Kidney (tissue), 14 donors: ENCODE results near the gene TEK. TPM values are rescaled to one million over a fixed set of nuclear protein-coding genes. Genes with fewer than 3 reads are reported as not detected.

Experiments
- DNase-seq, 5 donors: peaks; one replicate each; pipeline ENCODE4 v3.0.0-alpha.2; 2013 to 2020
- FAIRE-seq: peaks from 2 replicates; lab custom pipeline; 2012; peaks lifted over from hg19 to GRCh38; lab: Jason Lieb, UNC
- H3K27ac ChIP-seq, 2 donors: one replicate each; pipeline ENCODE4 v1.7.0; 2013; ENCODE audit warnings: low read depth in 2 of 2, low read length in 2 of 2, inconsistent platforms in 1 of 2
- H3K27me3 ChIP-seq: one replicate; pipeline ENCODE4 v1.7.1; 2013; ENCODE audit warnings: low read length, inconsistent platforms; ENCODE audit not compliant: control insufficient read depth, insufficient read depth
- H3K36me3 ChIP-seq, 3 donors: one replicate each; pipeline versions ENCODE4 v1.7.0 to v1.7.1; 2013; ENCODE audit warnings: low read length in 3 of 3, control low read depth in 1 of 3, inconsistent platforms in 1 of 3; ENCODE audit not compliant: insufficient read depth in 3 of 3, control insufficient read depth in 2 of 3
- H3K4me1 ChIP-seq, 3 donors: one replicate each; pipeline versions ENCODE4 v1.7.0 to v1.7.1; 2013; ENCODE audit warnings: low read length in 3 of 3, inconsistent platforms in 1 of 3, low read depth in 1 of 3; ENCODE audit not compliant: control insufficient read depth in 2 of 3, insufficient read depth in 2 of 3
- H3K4me3 ChIP-seq, 3 donors: one replicate each; pipeline versions ENCODE4 v1.7.0 to v1.8.1; 2013; ENCODE audit warnings: low read length in 3 of 3, control low read depth in 1 of 3, inconsistent platforms in 1 of 3
- H3K9ac ChIP-seq, 3 donors: one replicate each; pipeline versions ENCODE4 v1.7.0 to v1.7.1; 2013; ENCODE audit warnings: low read length in 3 of 3, control low read depth in 1 of 3, inconsistent platforms in 1 of 3
- H3K9me3 ChIP-seq, 3 donors: one replicate each; pipeline versions ENCODE4 v1.7.0 to v1.7.1; 2013; ENCODE audit warnings: low read length in 3 of 3, control low read depth in 1 of 3, inconsistent platforms in 1 of 3; ENCODE audit not compliant: control insufficient read depth in 2 of 3, insufficient read depth in 1 of 3
- intact Hi-C: fragments of 100-400 bp; cut with DNase I; formaldehyde crosslinking; loops from one replicate; pipeline ENCODE4 v1.11.1; 2022
- polyA plus RNA-seq: library from polyadenylated mRNA; stranded (reverse); fragments of 350-450 nt; fragmentation: Illumina TruSeq; extraction: RNeasy Lipid Tissue Mini Kit (QIAGEN cat#74804); gene quantifications from one replicate; pipeline ENCODE4 v1.2.3, GENCODE V29; 2014; ENCODE audit warnings: low read depth, low replicate concordance; ENCODE audit not compliant: insufficient read depth
- total RNA-seq: library from RNA; stranded (reverse); fragmentation: NEBNext Ultra II Directional; extraction: Animal tissue kit (Norgen Biotek cat#: 25700); gene quantifications from one replicate; pipeline ENCODE4 v1.2.1, GENCODE V29; 2021
- TF ChIP-seq, protein P1 (sequence below): IDR thresholded peaks from 3 replicates; pipeline ENCODE4 v1.5.1; 2012; ENCODE audit warnings: mild to moderate bottlenecking, moderate library complexity, borderline replicate concordance; ENCODE audit not compliant: insufficient read depth; ENCODE audit errors: extremely low read depth
- donor health status: control.
- donor health status: control.
- donor health status: control.
- donor health status: control.
- donor health status: control.
- donor health status: DM: yes; HTN: yes; CAD: no.
- donor health status: Normal renal cell carcinoma (clear cell type).

The TEK gene
- total and polyA plus RNA-seq, 2 donors from 2014 or later = 16.1 to 32.6 TPM

DNA sequence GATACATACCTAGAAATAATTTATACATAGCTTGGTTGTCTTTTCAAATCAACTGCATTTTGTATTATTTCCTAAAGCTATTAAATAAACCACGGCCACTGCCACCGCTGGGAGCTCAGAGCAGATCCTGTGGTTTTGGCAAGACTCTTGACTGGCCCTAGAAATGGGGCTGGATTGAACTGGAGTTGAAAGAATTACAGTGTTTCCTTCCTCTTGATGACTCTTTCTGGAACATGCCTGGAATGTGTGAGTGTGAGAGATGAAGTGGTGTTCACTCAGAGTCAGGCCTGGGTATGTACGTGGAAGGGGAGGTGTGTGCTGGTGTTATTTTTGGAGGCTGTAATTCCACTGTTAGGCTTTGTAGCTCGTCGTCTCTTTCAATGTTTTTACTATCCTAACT is 45.9 kb downstream of the TEK start:
- peaks cover 0 to 9% (median 0%) of the 10 kb centered on the region in 3 donors for H3K4me1 ChIP-seq
- H3K4me3 ChIP-seq = no peak overlapping the region
- no peaks in the 10 kb centered on the region for H3K36me3 ChIP-seq
- H3K27ac ChIP-seq = no peak overlapping the region
- no peaks in the 10 kb centered on the region for H3K9me3 ChIP-seq
- H3K27me3 ChIP-seq = no peaks in the 10 kb centered on the region
- TF ChIP-seq, protein P1, sequence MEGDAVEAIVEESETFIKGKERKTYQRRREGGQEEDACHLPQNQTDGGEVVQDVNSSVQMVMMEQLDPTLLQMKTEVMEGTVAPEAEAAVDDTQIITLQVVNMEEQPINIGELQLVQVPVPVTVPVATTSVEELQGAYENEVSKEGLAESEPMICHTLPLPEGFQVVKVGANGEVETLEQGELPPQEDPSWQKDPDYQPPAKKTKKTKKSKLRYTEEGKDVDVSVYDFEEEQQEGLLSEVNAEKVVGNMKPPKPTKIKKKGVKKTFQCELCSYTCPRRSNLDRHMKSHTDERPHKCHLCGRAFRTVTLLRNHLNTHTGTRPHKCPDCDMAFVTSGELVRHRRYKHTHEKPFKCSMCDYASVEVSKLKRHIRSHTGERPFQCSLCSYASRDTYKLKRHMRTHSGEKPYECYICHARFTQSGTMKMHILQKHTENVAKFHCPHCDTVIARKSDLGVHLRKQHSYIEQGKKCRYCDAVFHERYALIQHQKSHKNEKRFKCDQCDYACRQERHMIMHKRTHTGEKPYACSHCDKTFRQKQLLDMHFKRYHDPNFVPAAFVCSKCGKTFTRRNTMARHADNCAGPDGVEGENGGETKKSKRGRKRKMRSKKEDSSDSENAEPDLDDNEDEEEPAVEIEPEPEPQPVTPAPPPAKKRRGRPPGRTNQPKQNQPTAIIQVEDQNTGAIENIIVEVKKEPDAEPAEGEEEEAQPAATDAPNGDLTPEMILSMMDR = no peak
- peak in 1 of 5 donors; percentile 50 for DNase-seq
- intact Hi-C loops = no loop called here
- no peak overlapping the region for H3K9ac ChIP-seq
- FAIRE-seq = no peak

DNA sequence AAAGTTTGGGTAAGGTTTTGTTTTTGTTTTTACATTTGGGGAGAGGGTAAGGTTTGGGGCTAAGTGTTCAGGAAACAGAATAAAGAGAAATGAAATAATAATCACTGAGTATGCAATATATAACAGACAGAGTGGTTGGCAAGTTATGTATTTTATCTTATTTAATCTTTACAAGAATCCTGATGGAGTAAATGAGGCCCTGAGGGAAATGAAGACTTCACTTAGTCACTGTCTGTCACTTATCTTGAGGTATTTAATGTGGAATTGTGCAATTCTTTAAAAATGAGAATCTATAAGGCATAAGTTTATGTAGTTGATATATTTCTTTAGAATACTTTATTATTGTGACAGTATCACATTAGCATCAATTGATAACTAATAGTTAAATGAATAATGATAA is 48.1 kb downstream of the TEK start:
- no peaks in the 10 kb centered on the region for H3K27me3 ChIP-seq
- no peak overlapping the region for H3K4me3 ChIP-seq
- H3K9ac ChIP-seq = no peak overlapping the region
- TF ChIP-seq, protein P1 = no peak
- H3K9me3 ChIP-seq = no peaks in the 10 kb centered on the region
- peaks cover 0 to 4% (median 0%) of the 10 kb centered on the region in 3 donors for H3K4me1 ChIP-seq
- no peaks in the 10 kb centered on the region for H3K36me3 ChIP-seq
- no peak overlapping the region for H3K27ac ChIP-seq
- intact Hi-C loops = no loop called here
- no peak for FAIRE-seq
- no peak for DNase-seq

DNA sequence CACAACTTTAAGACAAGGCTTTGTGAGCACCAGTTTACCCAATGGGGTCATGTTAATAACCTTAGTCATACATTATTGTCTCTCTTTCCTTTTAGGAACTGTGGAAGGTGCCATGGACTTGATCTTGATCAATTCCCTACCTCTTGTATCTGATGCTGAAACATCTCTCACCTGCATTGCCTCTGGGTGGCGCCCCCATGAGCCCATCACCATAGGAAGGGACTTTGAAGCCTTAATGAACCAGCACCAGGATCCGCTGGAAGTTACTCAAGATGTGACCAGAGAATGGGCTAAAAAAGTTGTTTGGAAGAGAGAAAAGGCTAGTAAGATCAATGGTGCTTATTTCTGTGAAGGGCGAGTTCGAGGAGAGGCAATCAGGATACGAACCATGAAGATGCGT is 48.7 kb downstream of the TEK start:
- no peak overlapping the region for H3K9ac ChIP-seq
- peaks cover 0 to 3% (median 0%) of the 10 kb centered on the region in 3 donors for H3K4me1 ChIP-seq
- H3K9me3 ChIP-seq = no peaks in the 10 kb centered on the region
- TF ChIP-seq, protein P1 = no peak
- no peak overlapping the region for H3K27ac ChIP-seq
- no peak overlapping the region for H3K4me3 ChIP-seq
- FAIRE-seq (no peak), DNase-seq (no peak)
- H3K36me3 ChIP-seq = no peaks in the 10 kb centered on the region
- intact Hi-C loops = no loop called here
- no peaks in the 10 kb centered on the region for H3K27me3 ChIP-seq

DNA sequence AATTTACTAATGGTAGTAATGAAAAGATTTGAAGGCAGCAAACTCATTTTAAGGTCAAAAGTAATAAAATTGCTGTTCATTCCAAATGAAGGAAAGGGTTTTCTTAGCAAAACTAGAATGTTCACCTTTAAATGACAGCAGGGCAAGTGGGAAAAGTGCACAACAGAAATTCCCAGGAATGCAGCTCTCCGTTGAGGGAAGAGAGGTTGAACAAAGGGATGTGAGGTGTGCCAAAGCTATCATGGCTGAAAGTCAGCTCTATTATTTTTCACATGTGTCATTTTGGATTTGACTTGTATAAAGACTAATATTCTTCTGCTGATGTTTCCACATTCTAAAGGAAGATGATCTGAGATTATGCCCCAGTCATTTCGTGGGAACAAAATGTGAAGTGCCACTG is 51.6 kb downstream of the TEK start:
- DNase-seq (no peak), FAIRE-seq (no peak)
- Histone ChIP-seq H3K9me3 (no peaks in the 10 kb centered on the region), H3K9ac (no peak overlapping the region), H3K27me3 (no peaks in the 10 kb centered on the region), H3K4me3 (no peak overlapping the region), H3K36me3 (no peaks in the 10 kb centered on the region), H3K4me1 (no peaks in the 10 kb centered on the region), H3K27ac (no peak overlapping the region)
- intact Hi-C loops = no loop called here
- TF ChIP-seq, protein P1 = no peak
